HepG2 (cell line): ENCODE data around the gene ABHD2. TPM values are rescaled to one million over a fixed set of nuclear protein-coding genes. Genes with fewer than 3 reads are reported as not detected.

Experiments used
- BORCS8-MEF2B ChIP-seq: sonication (generic); formaldehyde crosslinking; IDR thresholded peaks from 2 replicates; pipeline ENCODE4 v1.8.0; 2022; ENCODE audit warnings: mild to moderate bottlenecking, missing genetic modification reagents
- CEBPB ChIP-seq: IDR thresholded peaks from 2 replicates; pipeline ENCODE4 v1.6.1; 2011; ENCODE audit warnings: low read depth, low read length, improper control_type of control experiment, borderline replicate concordance
- JDP2 ChIP-seq: sonication (generic); formaldehyde crosslinking; IDR thresholded peaks from 2 replicates; pipeline ENCODE4 v1.8.1; 2022; ENCODE audit warnings: missing genetic modification reagents, borderline replicate concordance
- JUNB ChIP-seq: sonication (generic); formaldehyde crosslinking; IDR thresholded peaks from 2 replicates; pipeline ENCODE4 v1.8.0; 2022; ENCODE audit warnings: missing genetic modification reagents, mild to moderate bottlenecking, borderline replicate concordance
- KDM5A ChIP-seq: fragments of 200-600 bp; sonication (generic); IDR thresholded peaks from 2 replicates; pipeline ENCODE4 v1.7.0; 2018; ENCODE audit warnings: antibody characterized with exemption, mild to moderate bottlenecking, low read length, borderline replicate concordance
- KDM5B ChIP-seq: sonication (generic); formaldehyde crosslinking; IDR thresholded peaks from 2 replicates; pipeline ENCODE4 v1.4.0; 2020; ENCODE audit warnings: missing genetic modification reagents, mild to moderate bottlenecking, borderline replicate concordance
- KDM6A ChIP-seq: IDR thresholded peaks from 2 replicates; pipeline ENCODE4 v1.6.1; 2016; ENCODE audit warnings: low read depth
- KIAA2018 ChIP-seq: sonication (generic); formaldehyde crosslinking; IDR thresholded peaks from 2 replicates; pipeline ENCODE4 v1.5.0; 2020; ENCODE audit warnings: mild to moderate bottlenecking, missing genetic modification reagents, borderline replicate concordance
- ZNF543 ChIP-seq: sonication (generic); formaldehyde crosslinking; IDR thresholded peaks from 2 replicates; pipeline ENCODE4 v1.4.0; 2020; ENCODE audit warnings: mild to moderate bottlenecking, missing genetic modification reagents
- ZNF790 ChIP-seq: sonication (generic); formaldehyde crosslinking; IDR thresholded peaks from 2 replicates; pipeline ENCODE4 v1.8.0; 2022; ENCODE audit warnings: missing genetic modification reagents, mild to moderate bottlenecking, borderline replicate concordance
- polyA plus RNA-seq, 8 experiments: library from polyadenylated mRNA; depleted of rRNA in 3 of 8; stranded (reverse) in 7 of 8; unstranded in 1 of 8; fragments of >200 nt; fragmentation: Illumina TruSeq in 4 of 8; extraction: Trizol in 4 of 8; gene quantifications; 2 replicates each; pipeline versions ENCODE4 v1.2.1 to v1.2.3, GENCODE V29; 2011 to 2016; ENCODE audit warnings: low read depth in 4 of 8, missing spikeins in 1 of 8, mixed read lengths in 1 of 8; ENCODE audit not compliant: insufficient read depth in 1 of 8
- total RNA-seq, 5 experiments: library from RNA; depleted of rRNA; stranded (reverse); fragments of >200 nt; fragmentation: Illumina TruSeq; extraction: Trizol; gene quantifications; 2 replicates each; pipeline ENCODE4 v1.2.3, GENCODE V29; 2016; ENCODE audit warnings: low read depth in 1 of 5
- TF ChIP-seq, protein P1 (sequence below): sonication (generic); formaldehyde crosslinking; IDR thresholded peaks from 2 replicates; pipeline ENCODE4 v1.8.0; 2022; ENCODE audit warnings: missing genetic modification reagents, low read depth, mild to moderate bottlenecking, borderline replicate concordance
- TF ChIP-seq, protein P2 (sequence below): IDR thresholded peaks from 2 replicates; pipeline ENCODE4 v1.6.1; 2018; ENCODE audit warnings: missing genetic modification reagents
- TF ChIP-seq, protein P3 (sequence below): sonication (generic); formaldehyde crosslinking; IDR thresholded peaks from 2 replicates; pipeline ENCODE4 v1.5.0; 2020; ENCODE audit warnings: mild to moderate bottlenecking, low read depth, missing genetic modification reagents, borderline replicate concordance
- TF ChIP-seq, protein P4 (sequence below): sonication (generic); formaldehyde crosslinking; IDR thresholded peaks from 2 replicates; pipeline ENCODE4 v1.9.0; 2022; ENCODE audit warnings: missing genetic modification reagents, mild to moderate bottlenecking, borderline replicate concordance

Gene ABHD2
- total and polyA plus RNA-seq, 2 of the 13 experiments (the other 11 are each of a cell fraction or from before 2014, with no cell fraction given) = 14.8 to 22.4 TPM

DNA sequence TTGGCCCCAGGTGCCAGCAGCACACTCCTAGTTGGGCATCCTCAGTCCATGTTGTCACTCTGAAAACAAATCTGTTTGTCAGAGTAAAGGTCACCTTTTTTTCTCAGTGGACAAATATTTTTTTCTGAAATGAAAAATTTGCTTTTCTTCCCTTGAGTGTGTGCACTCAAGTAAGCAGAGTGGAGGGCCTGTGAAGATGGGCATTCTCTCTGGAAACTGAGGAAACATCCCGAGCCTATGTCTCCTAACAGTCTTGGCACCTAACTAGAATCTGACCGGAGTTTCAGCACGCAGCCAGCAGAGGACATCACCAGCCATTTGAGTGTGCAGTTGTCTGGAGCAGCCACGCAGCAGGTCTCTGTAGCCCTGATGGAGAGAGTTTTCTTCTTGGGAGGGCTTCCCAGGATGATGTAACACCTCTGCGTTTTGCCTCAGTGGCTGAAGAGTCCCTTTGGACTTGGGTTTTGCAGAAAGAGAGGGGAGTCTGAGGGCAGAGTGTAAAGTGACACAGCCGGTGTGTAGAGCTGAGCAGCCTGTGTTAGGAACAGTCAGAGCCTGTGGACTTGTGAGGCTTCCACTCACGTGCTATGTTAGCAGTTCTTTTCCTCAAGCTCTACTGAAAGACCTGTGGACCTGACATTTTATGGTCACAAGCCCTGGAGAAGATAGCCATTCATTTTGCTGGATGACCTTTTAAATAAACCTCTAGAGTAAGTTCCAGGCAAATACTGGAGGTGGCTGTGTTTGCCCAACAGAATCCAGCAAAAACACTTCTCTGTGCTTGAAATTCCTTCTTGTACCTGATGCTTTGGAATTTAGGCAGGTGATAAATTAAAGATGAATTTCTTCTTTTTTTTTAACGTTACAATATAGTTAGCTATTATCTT lies 51.6 kb downstream of the ABHD2 start (continued):
- no peak for TF ChIP-seq KIAA2018 (CRISPR knock-in tag)
- TF ChIP-seq, protein P1, sequence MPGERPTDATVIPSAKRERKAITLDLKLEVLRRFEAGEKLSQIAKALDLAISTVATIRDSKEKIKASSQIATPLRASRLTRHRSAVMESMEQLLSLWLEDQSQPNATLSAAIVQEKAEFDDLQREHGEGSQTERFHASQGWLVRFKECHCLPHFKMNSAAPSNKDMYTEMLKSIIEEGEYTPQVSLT (CRISPR knock-in tag) = no peak
- TF ChIP-seq KDM6A = no peak
- TF ChIP-seq BORCS8-MEF2B (CRISPR knock-in tag) = no peak
- TF ChIP-seq, protein P2, sequence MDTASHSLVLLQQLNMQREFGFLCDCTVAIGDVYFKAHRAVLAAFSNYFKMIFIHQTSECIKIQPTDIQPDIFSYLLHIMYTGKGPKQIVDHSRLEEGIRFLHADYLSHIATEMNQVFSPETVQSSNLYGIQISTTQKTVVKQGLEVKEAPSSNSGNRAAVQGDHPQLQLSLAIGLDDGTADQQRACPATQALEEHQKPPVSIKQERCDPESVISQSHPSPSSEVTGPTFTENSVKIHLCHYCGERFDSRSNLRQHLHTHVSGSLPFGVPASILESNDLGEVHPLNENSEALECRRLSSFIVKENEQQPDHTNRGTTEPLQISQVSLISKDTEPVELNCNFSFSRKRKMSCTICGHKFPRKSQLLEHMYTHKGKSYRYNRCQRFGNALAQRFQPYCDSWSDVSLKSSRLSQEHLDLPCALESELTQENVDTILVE (CRISPR knock-in tag) = no peak; the same call in 1 of the 2 replicates
- no peak for TF ChIP-seq ZNF543
- TF ChIP-seq KDM5B (CRISPR knock-in tag) = no peak
- TF ChIP-seq KDM5A = no peak
- TF ChIP-seq, protein P3, sequence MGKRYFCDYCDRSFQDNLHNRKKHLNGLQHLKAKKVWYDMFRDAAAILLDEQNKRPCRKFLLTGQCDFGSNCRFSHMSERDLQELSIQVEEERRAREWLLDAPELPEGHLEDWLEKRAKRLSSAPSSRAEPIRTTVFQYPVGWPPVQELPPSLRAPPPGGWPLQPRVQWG (CRISPR knock-in tag) = no peak
- TF ChIP-seq, protein P4, sequence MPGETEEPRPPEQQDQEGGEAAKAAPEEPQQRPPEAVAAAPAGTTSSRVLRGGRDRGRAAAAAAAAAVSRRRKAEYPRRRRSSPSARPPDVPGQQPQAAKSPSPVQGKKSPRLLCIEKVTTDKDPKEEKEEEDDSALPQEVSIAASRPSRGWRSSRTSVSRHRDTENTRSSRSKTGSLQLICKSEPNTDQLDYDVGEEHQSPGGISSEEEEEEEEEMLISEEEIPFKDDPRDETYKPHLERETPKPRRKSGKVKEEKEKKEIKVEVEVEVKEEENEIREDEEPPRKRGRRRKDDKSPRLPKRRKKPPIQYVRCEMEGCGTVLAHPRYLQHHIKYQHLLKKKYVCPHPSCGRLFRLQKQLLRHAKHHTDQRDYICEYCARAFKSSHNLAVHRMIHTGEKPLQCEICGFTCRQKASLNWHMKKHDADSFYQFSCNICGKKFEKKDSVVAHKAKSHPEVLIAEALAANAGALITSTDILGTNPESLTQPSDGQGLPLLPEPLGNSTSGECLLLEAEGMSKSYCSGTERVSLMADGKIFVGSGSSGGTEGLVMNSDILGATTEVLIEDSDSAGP (CRISPR knock-in tag) = peak; percentile 53; the same call in 1 of the 2 replicates
- TF ChIP-seq JDP2 = no peak
- no peak for TF ChIP-seq CEBPB
- no peak for TF ChIP-seq JUNB
- no peak for TF ChIP-seq ZNF790 (CRISPR knock-in tag)
